ENCODE data around the gene CCL21. TPM values are rescaled to one million over a fixed set of nuclear protein-coding genes. Genes with fewer than 3 reads are reported as not detected.

The CCL21 gene
- total RNA-seq, 4 donors from 2014 or later, result 53.6 to 271 (median 119) TPM

- WGBS, result 73% methylated on average over 4 of the region's 4 CpGs
- intact Hi-C loops (cut with DNase I), result no loop called here
Observed at GRCh38 chr9:34716711-34717110, 6.8 kb upstream of the CCL21 start.

GRCh38 chr9:34715639-34716215 lies 5.8 kb upstream of the CCL21 start:
- Histone ChIP-seq H3K4me1 (peaks cover 4 to 8% (median 6%) of the 10 kb centered on the region in 4 donors), H3K27ac (replicated peaks in 1 of 4) (no peak overlapping the region), H3K36me3 (no peaks in the 10 kb centered on the region), H3K27me3 (no peaks in the 10 kb centered on the region), H3K9me3 (no peaks in the 10 kb centered on the region), H3K4me3 (no peak overlapping the region)
- WGBS, result 95% methylated on average over 7 of the region's 7 CpGs
- TF ChIP-seq POLR2AphosphoS5 (IDR thresholded peaks at IDR 0.05) (no peak), POLR2A (IDR thresholded peaks at IDR 0.05; ENCODE audit: low read depth) (no peak), EP300 (IDR thresholded peaks at IDR 0.05) (no peak), CTCF (IDR thresholded peaks at IDR 0.05) (no peak)
- intact Hi-C loops (cut with DNase I), result no loop called here
- DNase-seq (ENCODE audit: extremely low spot score), result no peak

More at GRCh38 chr9:34716711-34717110, 6.8 kb upstream of the CCL21 start:
- H3K4me1 ChIP-seq, result peaks cover 4 to 8% (median 6%) of the 10 kb centered on the region in 4 donors
- H3K27me3 ChIP-seq, result no peaks in the 10 kb centered on the region
- no peak overlapping the region for H3K4me3 ChIP-seq
- H3K9me3 ChIP-seq, result no peaks in the 10 kb centered on the region
- H3K36me3 ChIP-seq, result no peaks in the 10 kb centered on the region
- TF ChIP-seq POLR2AphosphoS5 (IDR thresholded peaks at IDR 0.05) (no peak), CTCF (IDR thresholded peaks at IDR 0.05) (no peak), EP300 (IDR thresholded peaks at IDR 0.05) (no peak), POLR2A (IDR thresholded peaks at IDR 0.05; ENCODE audit: low read depth) (no peak)
- H3K27ac ChIP-seq (replicated peaks in 1 of 4), result no peak overlapping the region
- DNase-seq (ENCODE audit: extremely low spot score), result no peak

GRCh38 chr9:34714007-34714406 lies 4.1 kb upstream of the CCL21 start:
- no peaks in the 10 kb centered on the region for H3K9me3 ChIP-seq
- no peak for DNase-seq (ENCODE audit: extremely low spot score)
- intact Hi-C loops (cut with DNase I), result no loop called here
- H3K27me3 ChIP-seq, result no peaks in the 10 kb centered on the region
- no peak overlapping the region for H3K4me3 ChIP-seq
- H3K36me3 ChIP-seq, result no peaks in the 10 kb centered on the region
- H3K27ac ChIP-seq (replicated peaks in 1 of 4), result no peak overlapping the region
- peaks cover 8 to 16% (median 11%) of the 10 kb centered on the region in 4 donors for H3K4me1 ChIP-seq
- TF ChIP-seq CTCF (IDR thresholded peaks at IDR 0.05), result no peak
- no peak for TF ChIP-seq EP300 (IDR thresholded peaks at IDR 0.05)

- Histone ChIP-seq H3K36me3 (no peaks in the 10 kb centered on the region), H3K4me3 (no peak overlapping the region), H3K27ac (replicated peaks in 1 of 4) (no peak overlapping the region), H3K9me3 (no peaks in the 10 kb centered on the region), H3K4me1 (peaks cover 0 to 10% (median 7%) of the 10 kb centered on the region in 4 donors), H3K27me3 (no peaks in the 10 kb centered on the region)
- no peak for DNase-seq (ENCODE audit: extremely low spot score)
- intact Hi-C loops (cut with DNase I), result no loop called here
- 73% methylated on average over 1 of the region's 1 CpG for WGBS
- TF ChIP-seq POLR2AphosphoS5 (IDR thresholded peaks at IDR 0.05) (no peak), CTCF (IDR thresholded peaks at IDR 0.05) (no peak), POLR2A (IDR thresholded peaks at IDR 0.05; ENCODE audit: low read depth) (no peak), EP300 (IDR thresholded peaks at IDR 0.05) (no peak)
Observed at GRCh38 chr9:34712140-34712539, 2.2 kb upstream of the CCL21 start.
